Endodermal cell (in vitro differentiated cells): ENCODE measurements around the gene FAM98B. TPM values are rescaled to one million over a fixed set of nuclear protein-coding genes. Genes with fewer than 3 reads are reported as not detected.

Experiments used
- DNase-seq: peaks from one replicate; pipeline ENCODE4 v3.0.0-alpha.2; 2017
- H3K27ac ChIP-seq: 2 replicates; pipeline ENCODE4 v1.5.1; 2013; ENCODE audit warnings: mild to moderate bottlenecking, low read depth, low read length, moderate library complexity
- H3K27me3 ChIP-seq: 2 replicates; pipeline ENCODE4 v1.6.1; 2013; ENCODE audit warnings: mild to moderate bottlenecking, low read length, moderate library complexity; ENCODE audit not compliant: insufficient read depth, control insufficient read depth, poor library complexity, severe bottlenecking
- H3K36me3 ChIP-seq: 2 replicates; pipeline ENCODE4 v1.7.0; 2013; ENCODE audit warnings: mild to moderate bottlenecking, low read length, moderate library complexity; ENCODE audit not compliant: control insufficient read depth, insufficient read depth
- H3K4me1 ChIP-seq: one replicate; pipeline ENCODE4 v1.7.0; 2013; ENCODE audit warnings: low read length; ENCODE audit not compliant: control insufficient read depth, insufficient read depth
- H3K4me3 ChIP-seq: 2 replicates; pipeline ENCODE4 v1.5.1; 2013; ENCODE audit warnings: mild to moderate bottlenecking, low read length, moderate library complexity
- H3K9ac ChIP-seq: 2 replicates; pipeline ENCODE4 v1.6.1; 2013; ENCODE audit warnings: mild to moderate bottlenecking, low read length, moderate library complexity; ENCODE audit not compliant: poor library complexity, severe bottlenecking; ENCODE audit errors: extremely low read depth
- H3K9me3 ChIP-seq: 2 replicates; pipeline ENCODE4 v1.6.1; 2013; ENCODE audit warnings: mild to moderate bottlenecking, low read length, moderate library complexity; ENCODE audit not compliant: control insufficient read depth
- H3K27ac Mint-ChIP-seq: 2 replicates; pipeline ENCODE4 v1.8.0; 2020; ENCODE audit warnings: mixed read lengths
- H3K27me3 Mint-ChIP-seq: 2 replicates; pipeline ENCODE4 v1.8.0; 2021; ENCODE audit warnings: mild to moderate bottlenecking, mixed read lengths; ENCODE audit not compliant: insufficient read depth
- H3K36me3 Mint-ChIP-seq: 2 replicates; pipeline ENCODE4 v1.8.0; 2020; ENCODE audit warnings: low read depth, mixed read lengths
- H3K4me1 Mint-ChIP-seq: 2 replicates; pipeline ENCODE4 v1.8.0; 2020; ENCODE audit warnings: mixed read lengths
- H3K4me3 Mint-ChIP-seq: 2 replicates; pipeline ENCODE4 v1.8.0; 2020; ENCODE audit warnings: mild to moderate bottlenecking, moderate library complexity, mixed read lengths
- H3K9me3 Mint-ChIP-seq: 2 replicates; pipeline ENCODE4 v1.8.0; 2020; ENCODE audit warnings: mild to moderate bottlenecking, mixed read lengths
- WGBS, 2 experiments: methylation state at CpG; one replicate each; pipeline versions ENCODE4 v1.1.5 to v1.1.7; 2013; ENCODE audit warnings: missing lambda C conversion rate in 2 of 2, mixed read lengths in 1 of 2; ENCODE audit not compliant: insufficient coverage in 1 of 2, insufficient read length in 1 of 2; 5-methylcytosine and 5-hydroxymethylcytosine counted together
- total RNA-seq, 2 donors: library from RNA; stranded (reverse); fragmentation: NEBNext Ultra II Directional in 1 of 2; extraction: Animal tissue kit (Norgen Biotek cat#: 25700) in 1 of 2; gene quantifications; 2 replicates in 1 of 2; 3 replicates in 1 of 2; pipeline ENCODE4 v1.2.1, GENCODE V29; 2021
- TF ChIP-seq, protein P1 (sequence below): fragments of 200-600 bp; sonication (generic); conservative IDR thresholded peaks from 2 replicates; pipeline ENCODE4 v1.5.0; 2021; ENCODE audit warnings: antibody characterized with exemption, mild to moderate bottlenecking

Gene FAM98B
- total RNA-seq, 2 donors from 2014 or later = 54.3 to 55.9 TPM

DNA sequence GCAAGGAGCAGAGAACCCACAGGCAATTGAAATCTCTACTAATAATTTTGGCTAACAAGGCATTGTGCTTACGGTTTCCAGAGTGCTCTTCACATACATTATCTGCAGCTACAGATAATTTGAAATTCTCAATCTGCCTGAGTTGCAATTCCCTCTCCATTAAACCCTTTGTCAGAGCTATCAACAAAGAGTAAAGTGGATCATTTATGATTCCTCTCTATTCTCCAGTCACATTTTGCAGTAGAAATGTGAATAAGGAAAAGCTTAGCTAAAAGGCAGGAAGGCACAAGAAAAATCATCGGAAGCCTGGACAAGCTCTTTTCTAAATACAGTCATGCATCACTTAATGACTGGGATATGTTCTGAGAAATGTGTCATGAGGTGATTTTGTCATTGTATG, 49.6 kb downstream of the FAM98B start:
- 80 to 98% methylated on average over 1 to 2 of the region's 2 CpGs for WGBS, 2 experiments

DNA sequence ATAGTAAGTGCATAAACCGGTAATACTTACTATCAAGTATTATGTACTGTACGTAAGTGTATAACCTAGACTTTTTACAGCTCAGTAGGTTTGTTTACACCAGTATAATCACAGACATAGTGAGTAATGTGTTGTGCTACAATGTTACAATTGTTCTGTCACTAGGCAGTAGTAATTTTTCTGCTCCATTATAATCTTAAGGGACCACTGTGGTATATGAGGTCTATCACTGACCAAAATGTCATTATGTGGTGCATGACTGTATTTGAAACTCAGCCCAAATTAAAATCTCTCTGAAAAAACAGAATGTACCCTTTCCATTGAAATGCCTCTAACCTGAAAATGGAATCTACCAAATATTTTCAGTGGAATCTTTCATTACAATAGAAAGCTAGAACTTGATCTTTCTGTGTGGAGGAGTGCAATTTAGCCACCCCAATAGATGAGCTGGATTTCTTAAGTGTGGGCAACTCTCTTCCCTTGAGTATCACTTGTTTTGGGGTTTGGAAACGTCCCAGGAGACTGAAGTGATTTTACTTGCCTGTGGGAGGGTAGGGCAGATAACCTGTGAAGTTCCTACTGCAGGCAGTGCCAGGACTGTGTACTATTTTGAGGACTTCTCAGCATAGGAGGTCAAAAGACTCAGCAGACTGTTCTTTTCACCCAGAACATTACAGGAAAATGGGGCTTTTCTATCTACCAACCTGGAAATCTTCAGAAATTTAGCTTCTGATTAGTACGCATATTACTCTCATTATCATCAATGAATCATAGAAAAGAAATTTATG, 50.9 kb downstream of the FAM98B start:
- Mint-ChIP-seq H3K27me3 (no peaks in the 10 kb centered on the region), H3K4me3 (no peak overlapping the region), H3K4me1 (no peaks in the 10 kb centered on the region), H3K27ac (no peak overlapping the region), H3K36me3 (peaks cover 36% of the 10 kb centered on the region), H3K9me3 (no peaks in the 10 kb centered on the region)
- TF ChIP-seq, protein P1, sequence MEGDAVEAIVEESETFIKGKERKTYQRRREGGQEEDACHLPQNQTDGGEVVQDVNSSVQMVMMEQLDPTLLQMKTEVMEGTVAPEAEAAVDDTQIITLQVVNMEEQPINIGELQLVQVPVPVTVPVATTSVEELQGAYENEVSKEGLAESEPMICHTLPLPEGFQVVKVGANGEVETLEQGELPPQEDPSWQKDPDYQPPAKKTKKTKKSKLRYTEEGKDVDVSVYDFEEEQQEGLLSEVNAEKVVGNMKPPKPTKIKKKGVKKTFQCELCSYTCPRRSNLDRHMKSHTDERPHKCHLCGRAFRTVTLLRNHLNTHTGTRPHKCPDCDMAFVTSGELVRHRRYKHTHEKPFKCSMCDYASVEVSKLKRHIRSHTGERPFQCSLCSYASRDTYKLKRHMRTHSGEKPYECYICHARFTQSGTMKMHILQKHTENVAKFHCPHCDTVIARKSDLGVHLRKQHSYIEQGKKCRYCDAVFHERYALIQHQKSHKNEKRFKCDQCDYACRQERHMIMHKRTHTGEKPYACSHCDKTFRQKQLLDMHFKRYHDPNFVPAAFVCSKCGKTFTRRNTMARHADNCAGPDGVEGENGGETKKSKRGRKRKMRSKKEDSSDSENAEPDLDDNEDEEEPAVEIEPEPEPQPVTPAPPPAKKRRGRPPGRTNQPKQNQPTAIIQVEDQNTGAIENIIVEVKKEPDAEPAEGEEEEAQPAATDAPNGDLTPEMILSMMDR = no peak
- H3K9me3 ChIP-seq = no peaks in the 10 kb centered on the region
- WGBS, 2 experiments = 83 to 92% methylated on average over 2 to 4 of the region's 4 CpGs
- no peaks in the 10 kb centered on the region for H3K27me3 ChIP-seq
- no peak for DNase-seq
- H3K36me3 ChIP-seq = peaks cover 36% of the 10 kb centered on the region
- no peak overlapping the region for H3K4me3 ChIP-seq
- no peaks in the 10 kb centered on the region for H3K4me1 ChIP-seq
- no peak overlapping the region for H3K27ac ChIP-seq
- H3K9ac ChIP-seq = no peak overlapping the region

More for the DNA sequence above, 49.6 kb downstream of the FAM98B start:
- Mint-ChIP-seq H3K4me3 (no peak overlapping the region), H3K27me3 (no peaks in the 10 kb centered on the region), H3K9me3 (no peaks in the 10 kb centered on the region), H3K27ac (no peak overlapping the region), H3K36me3 (peaks cover 43% of the 10 kb centered on the region), H3K4me1 (no peaks in the 10 kb centered on the region)
- TF ChIP-seq, protein P1 = no peak
- no peak overlapping the region for H3K27ac ChIP-seq
- no peak overlapping the region for H3K9ac ChIP-seq
- DNase-seq = no peak
- H3K9me3 ChIP-seq = no peaks in the 10 kb centered on the region
- no peak overlapping the region for H3K4me3 ChIP-seq
- H3K36me3 ChIP-seq = peaks cover 46% of the 10 kb centered on the region
- no peaks in the 10 kb centered on the region for H3K4me1 ChIP-seq
- H3K27me3 ChIP-seq = no peaks in the 10 kb centered on the region

DNA sequence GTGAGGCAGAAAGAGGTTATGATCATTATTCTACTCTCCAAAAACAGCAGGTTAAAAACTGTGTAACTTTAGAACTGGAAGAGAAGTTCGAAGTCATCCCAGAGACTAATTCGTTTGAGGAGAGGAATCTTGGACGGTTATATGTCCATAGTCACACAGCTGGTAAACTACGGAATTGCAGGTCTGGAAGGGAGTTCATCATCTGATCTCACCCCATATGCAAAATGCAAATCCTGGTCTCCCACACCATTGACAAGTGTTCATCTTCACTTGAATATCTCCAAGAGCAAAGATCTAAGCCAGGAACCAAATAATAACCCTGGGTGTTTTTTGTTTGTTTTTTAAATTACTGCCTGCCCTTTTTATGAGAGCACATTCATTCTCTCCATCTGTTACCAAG, 53.1 kb downstream of the FAM98B start:
- no peak overlapping the region for H3K27ac Mint-ChIP-seq
- no peak overlapping the region for H3K4me3 ChIP-seq
- 77 to 79% methylated on average over 4 of the region's 4 CpGs for WGBS, 2 experiments

More for the DNA sequence above, 53.1 kb downstream of the FAM98B start:
- Mint-ChIP-seq H3K9me3 (no peaks in the 10 kb centered on the region), H3K36me3 (peaks cover 33% of the 10 kb centered on the region), H3K4me1 (no peaks in the 10 kb centered on the region), H3K27me3 (no peaks in the 10 kb centered on the region), H3K4me3 (no peak overlapping the region)
- H3K9me3 ChIP-seq = no peaks in the 10 kb centered on the region
- H3K9ac ChIP-seq = no peak overlapping the region
- TF ChIP-seq, protein P1 = no peak
- peaks cover 24% of the 10 kb centered on the region for H3K36me3 ChIP-seq
- no peak overlapping the region for H3K27ac ChIP-seq
- no peaks in the 10 kb centered on the region for H3K27me3 ChIP-seq
- H3K4me1 ChIP-seq = no peaks in the 10 kb centered on the region
- no peak for DNase-seq
